ENCODE data around the gene ASF1B. TPM values are rescaled to one million over a fixed set of nuclear protein-coding genes. Genes with fewer than 3 reads are reported as not detected.

The ASF1B gene
- total and polyA plus RNA-seq, 2 donors (not counting 3 experiments of a cell fraction or from before 2014, with no cell fraction given) = 39.1 to 42.4 TPM

DNA sequence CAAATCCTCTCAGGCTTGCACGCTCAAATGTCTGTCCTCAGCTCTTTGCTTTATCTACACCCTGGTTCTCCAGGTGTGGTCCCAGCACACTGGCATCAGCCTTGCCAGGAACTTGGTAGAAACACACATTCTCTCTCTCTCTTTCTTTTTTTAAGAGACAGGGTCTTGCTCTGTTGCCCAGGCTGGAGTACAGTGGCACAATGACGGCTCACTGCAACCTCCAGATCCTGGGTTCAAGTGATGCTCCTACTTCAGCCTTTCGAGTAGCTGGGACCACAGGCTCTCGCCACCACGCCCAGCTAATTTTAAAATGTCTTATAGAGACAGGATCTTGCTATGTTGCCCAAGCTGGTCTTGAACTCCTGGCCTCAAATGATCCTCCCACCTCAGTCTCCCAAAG lies 48.8 kb upstream of the ASF1B start:
- Histone ChIP-seq H2AFZ (ENCODE audit: low read depth, low read length) (no peak overlapping the region), H3K79me2 (ENCODE audit: control insufficient read depth, insufficient read depth, low read length) (no peaks in the 10 kb centered on the region), H3K9me3 (replicated peaks; ENCODE audit: control insufficient read depth, insufficient read depth, low read length) (no peaks in the 10 kb centered on the region), H3K9me1 (replicated peaks; ENCODE audit: control insufficient read depth, extremely low read depth, insufficient read depth, low read length) (no peaks in the 10 kb centered on the region), H3K4me3 (replicated peaks in 1 of 3; ENCODE audit: insufficient read depth in 1 of 3, low read depth in 1 of 3, low read length in 3 of 3) (no peak overlapping the region), H3K9ac (replicated peaks; ENCODE audit: extremely low read depth, insufficient read depth, low read length) (no peak overlapping the region), H3K27ac (ENCODE audit: insufficient read depth, low read depth, low read length) (no peak overlapping the region), H3K36me3 (ENCODE audit: control insufficient read depth in 2 of 2, extremely low read depth in 1 of 2, insufficient read depth in 2 of 2, low read length in 2 of 2) (no peaks in the 10 kb centered on the region), H3K27me3 (ENCODE audit: control insufficient read depth in 2 of 2, insufficient read depth in 2 of 2, low read length in 2 of 2) (no peaks in the 10 kb centered on the region), H3K4me1 (ENCODE audit: control insufficient read depth, extremely low read depth, insufficient read depth, low read length) (no peaks in the 10 kb centered on the region), H3K4me2 (ENCODE audit: insufficient read depth, low read length) (no peak overlapping the region), H4K20me1 (replicated peaks; ENCODE audit: control insufficient read depth, extremely low read depth, insufficient read depth, low read length) (no peaks in the 10 kb centered on the region)
- no TSS peak for BruUV-seq (replicated peaks)
- ChIA-PET CTCF (interaction anchor here (2.4 kb wide), 1 partner anchor 163 kb away, joined by 8 read pairs; no protein-coding TSS in a partner anchor), POLR2A (no interaction called here)
- intact Hi-C loops (cut with micrococcal nuclease) (no loop called here), dilution Hi-C loops (cut with MboI; ENCODE audit: extremely low pct_ligation_motif_present, low sequenced_read_pairs) (no loop called here)
- TF ChIP-seq POLR2AphosphoS5 (IDR thresholded peaks at IDR 0.05; ENCODE audit: insufficient read depth, low read depth, low read length) (no peak), FOS (IDR thresholded peaks at IDR 0.05; ENCODE audit: borderline replicate concordance, insufficient read depth, low read length) (no peak), POLR2A (IDR thresholded peaks at IDR 0.05; ENCODE audit: low read depth, low read length) (no peak), MYC (IDR thresholded peaks at IDR 0.05; ENCODE audit: low read depth, low read length) (no peak)
- no peak for FAIRE-seq
- DNase-seq (ENCODE audit: low read depth, low spot score) = no peak

DNA sequence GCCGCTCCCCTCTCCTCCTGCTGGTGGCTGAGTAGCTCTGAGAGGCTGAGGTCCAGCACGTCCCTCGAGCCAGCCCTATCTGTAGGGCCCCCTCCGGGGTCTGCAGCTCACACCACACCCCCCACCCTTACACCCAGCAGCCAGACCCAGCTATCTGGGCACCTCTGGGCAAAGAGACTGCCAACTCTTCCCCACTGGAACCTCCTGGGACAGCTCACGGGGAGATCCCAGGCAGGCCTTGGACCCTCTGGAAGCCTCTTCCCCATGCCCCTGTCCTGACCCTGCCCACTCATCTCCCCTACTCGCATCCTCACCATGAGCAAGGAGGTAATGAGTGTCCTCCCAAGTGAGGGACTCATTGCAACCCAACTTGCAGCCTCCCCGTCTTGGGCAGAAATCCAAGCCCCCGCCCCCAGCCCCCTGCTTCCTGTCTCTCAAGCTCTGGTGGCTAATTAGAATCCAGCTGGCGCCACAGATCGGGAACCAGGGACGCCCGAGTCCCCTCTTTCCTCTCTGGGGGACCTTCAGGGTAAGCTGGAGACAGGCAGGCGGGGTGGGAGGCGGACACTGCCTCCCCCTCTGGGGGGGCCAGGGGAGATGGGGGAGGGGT lies 47.5 kb upstream of the ASF1B start:
- H3K4me3 ChIP-seq (replicated peaks in 1 of 3; ENCODE audit: insufficient read depth in 1 of 3, low read depth in 1 of 3, low read length in 3 of 3) = no peak overlapping the region
- no peaks in the 10 kb centered on the region for H3K36me3 ChIP-seq (ENCODE audit: control insufficient read depth in 2 of 2, extremely low read depth in 1 of 2, insufficient read depth in 2 of 2, low read length in 2 of 2)
- H3K4me1 ChIP-seq (ENCODE audit: control insufficient read depth, extremely low read depth, insufficient read depth, low read length) = no peaks in the 10 kb centered on the region
- H3K27me3 ChIP-seq (ENCODE audit: control insufficient read depth in 2 of 2, insufficient read depth in 2 of 2, low read length in 2 of 2) = no peaks in the 10 kb centered on the region
- no peak overlapping the region for H2AFZ ChIP-seq (ENCODE audit: low read depth, low read length)
- no peak for TF ChIP-seq POLR2AphosphoS5 (IDR thresholded peaks at IDR 0.05; ENCODE audit: insufficient read depth, low read depth, low read length)
- TF ChIP-seq POLR2A (IDR thresholded peaks at IDR 0.05; ENCODE audit: low read depth, low read length) = no peak
- TF ChIP-seq JUN (IDR thresholded peaks at IDR 0.05; ENCODE audit: borderline replicate concordance, insufficient read depth, insufficient read length, low read depth) = no peak
- TF ChIP-seq MYC (IDR thresholded peaks at IDR 0.05; ENCODE audit: low read depth, low read length) = no peak
- TF ChIP-seq FOS (IDR thresholded peaks at IDR 0.05; ENCODE audit: borderline replicate concordance, insufficient read depth, low read length) = no peak
- TF ChIP-seq GATA2 (IDR thresholded peaks at IDR 0.05; ENCODE audit: insufficient read depth, insufficient read length, low read depth, low read length) = no peak
- TF ChIP-seq, protein P1, sequence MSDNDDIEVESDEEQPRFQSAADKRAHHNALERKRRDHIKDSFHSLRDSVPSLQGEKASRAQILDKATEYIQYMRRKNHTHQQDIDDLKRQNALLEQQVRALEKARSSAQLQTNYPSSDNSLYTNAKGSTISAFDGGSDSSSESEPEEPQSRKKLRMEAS (IDR thresholded peaks at IDR 0.05; ENCODE audit: insufficient read depth, insufficient read length) = no peak
- TF ChIP-seq, protein P2, sequence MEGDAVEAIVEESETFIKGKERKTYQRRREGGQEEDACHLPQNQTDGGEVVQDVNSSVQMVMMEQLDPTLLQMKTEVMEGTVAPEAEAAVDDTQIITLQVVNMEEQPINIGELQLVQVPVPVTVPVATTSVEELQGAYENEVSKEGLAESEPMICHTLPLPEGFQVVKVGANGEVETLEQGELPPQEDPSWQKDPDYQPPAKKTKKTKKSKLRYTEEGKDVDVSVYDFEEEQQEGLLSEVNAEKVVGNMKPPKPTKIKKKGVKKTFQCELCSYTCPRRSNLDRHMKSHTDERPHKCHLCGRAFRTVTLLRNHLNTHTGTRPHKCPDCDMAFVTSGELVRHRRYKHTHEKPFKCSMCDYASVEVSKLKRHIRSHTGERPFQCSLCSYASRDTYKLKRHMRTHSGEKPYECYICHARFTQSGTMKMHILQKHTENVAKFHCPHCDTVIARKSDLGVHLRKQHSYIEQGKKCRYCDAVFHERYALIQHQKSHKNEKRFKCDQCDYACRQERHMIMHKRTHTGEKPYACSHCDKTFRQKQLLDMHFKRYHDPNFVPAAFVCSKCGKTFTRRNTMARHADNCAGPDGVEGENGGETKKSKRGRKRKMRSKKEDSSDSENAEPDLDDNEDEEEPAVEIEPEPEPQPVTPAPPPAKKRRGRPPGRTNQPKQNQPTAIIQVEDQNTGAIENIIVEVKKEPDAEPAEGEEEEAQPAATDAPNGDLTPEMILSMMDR (IDR thresholded peaks at IDR 0.05; ENCODE audit: extremely low read depth in 1 of 2, insufficient read depth in 1 of 2, low read depth in 1 of 2, low read length in 2 of 2) = no peak
- no peak for TF ChIP-seq EZH2 (IDR thresholded peaks at IDR 0.05; ENCODE audit: borderline replicate concordance, low read depth, low read length, severe bottlenecking)
- no peak overlapping the region for H3K27ac ChIP-seq (ENCODE audit: insufficient read depth, low read depth, low read length)
- no peak overlapping the region for H3K4me2 ChIP-seq (ENCODE audit: insufficient read depth, low read length)
- H3K9me3 ChIP-seq (replicated peaks; ENCODE audit: control insufficient read depth, insufficient read depth, low read length) = no peaks in the 10 kb centered on the region
- H4K20me1 ChIP-seq (replicated peaks; ENCODE audit: control insufficient read depth, extremely low read depth, insufficient read depth, low read length) = no peaks in the 10 kb centered on the region
- BruUV-seq (replicated peaks) = no TSS peak
- intact Hi-C loops (cut with micrococcal nuclease) = no loop called here
- dilution Hi-C loops (cut with MboI; ENCODE audit: extremely low pct_ligation_motif_present, low sequenced_read_pairs) = no loop called here
- DNase-seq (ENCODE audit: low read depth, low spot score) (no peak), FAIRE-seq (no peak)
- no peak overlapping the region for H3K9ac ChIP-seq (replicated peaks; ENCODE audit: extremely low read depth, insufficient read depth, low read length)
- ChIA-PET CTCF (interaction anchor here (0.6 to 2.4 kb wide), 4 partner anchors 17 to 178 kb away, joined by 3 to 8 read pairs (median 3); no protein-coding TSS in a partner anchor), POLR2A (no interaction called here)
- H3K79me2 ChIP-seq (ENCODE audit: control insufficient read depth, insufficient read depth, low read length) = no peaks in the 10 kb centered on the region
- H3K9me1 ChIP-seq (replicated peaks; ENCODE audit: control insufficient read depth, extremely low read depth, insufficient read depth, low read length) = no peaks in the 10 kb centered on the region
